HG02884 (cell line): ENCODE results near the gene LINGO3.

Source experiments
- ATAC-seq: cut with Tn5 transposase; IDR thresholded peaks from one replicate; pipeline ENCODE4 v1.9.1; 2021; ENCODE audit warnings: mild to moderate bottlenecking, moderate library complexity; ENCODE audit not compliant: unreplicated experiment

LINGO3 gene

GRCh38 chr19:2340496-2341243 is 32.7 kb upstream of the LINGO3 start:
- no peak for ATAC-seq

GRCh38 chr19:2339644-2340310 is 31.8 kb upstream of the LINGO3 start:
- ATAC-seq: no peak

GRCh38 chr19:2338751-2339643 is 31.0 kb upstream of the LINGO3 start:
- no peak for ATAC-seq

- ATAC-seq: no peak
These were observed 30.2 kb upstream of the LINGO3 start for GRCh38 chr19:2338055-2338615.

GRCh38 chr19:2337329-2337707 is 29.4 kb upstream of the LINGO3 start:
- ATAC-seq: no peak

- no peak for ATAC-seq
These were observed 28.8 kb upstream of the LINGO3 start for GRCh38 chr19:2336528-2337328.

- no peak for ATAC-seq
These were observed 27.9 kb upstream of the LINGO3 start for GRCh38 chr19:2335848-2336247.

- no peak for ATAC-seq
These were observed 27.3 kb upstream of the LINGO3 start for GRCh38 chr19:2334986-2335846.

GRCh38 chr19:2334426-2334825 is 26.5 kb upstream of the LINGO3 start:
- no peak for ATAC-seq

- no peak for ATAC-seq
These were observed 25.9 kb upstream of the LINGO3 start for GRCh38 chr19:2333807-2334211.

GRCh38 chr19:2333027-2333806 is 25.3 kb upstream of the LINGO3 start:
- ATAC-seq: no peak

- ATAC-seq: no peak
These were observed 24.5 kb upstream of the LINGO3 start for GRCh38 chr19:2332341-2333026.

- ATAC-seq: no peak
These were observed 23.8 kb upstream of the LINGO3 start for GRCh38 chr19:2331601-2332246.

GRCh38 chr19:2330632-2331284 is 22.8 kb upstream of the LINGO3 start:
- ATAC-seq: no peak

GRCh38 chr19:2330255-2330631 is 22.3 kb upstream of the LINGO3 start:
- ATAC-seq: no peak

GRCh38 chr19:2329501-2329916 is 21.6 kb upstream of the LINGO3 start:
- no peak for ATAC-seq

- no peak for ATAC-seq
These were observed 21.2 kb upstream of the LINGO3 start for GRCh38 chr19:2329149-2329478.
